ENCODE results near the gene RSAD2.

RSAD2 gene

GRCh38 chr2:6927753-6928152 lies 50.2 kb downstream of the RSAD2 start:
- Histone ChIP-seq H3K9me3 (ENCODE audit: control insufficient read depth, low read length) (no peaks in the 10 kb centered on the region), H3K4me3 (ENCODE audit: extremely low read depth, insufficient read depth, low read length, poor library complexity, severe bottlenecking) (no peak overlapping the region), H3K4me1 (ENCODE audit: control insufficient read depth, insufficient read depth, low read length, poor library complexity, severe bottlenecking) (peaks cover 4% of the 10 kb centered on the region), H3K27ac (ENCODE audit: low read depth, low read length, severe bottlenecking) (no peak overlapping the region), H3K36me3 (ENCODE audit: control insufficient read depth, insufficient read depth, low read length) (peaks cover 5% of the 10 kb centered on the region)
- 89 to 100% methylated on average over 1 to 2 of the region's 3 CpGs for WGBS, 2 experiments (ENCODE audit: insufficient coverage in 2 of 2)

GRCh38 chr2:6928452-6928851 lies 50.9 kb downstream of the RSAD2 start:
- no peaks in the 10 kb centered on the region for H3K9me3 ChIP-seq (ENCODE audit: control insufficient read depth, low read length)
- peaks cover 4% of the 10 kb centered on the region for H3K4me1 ChIP-seq (ENCODE audit: control insufficient read depth, insufficient read depth, low read length, poor library complexity, severe bottlenecking)
- H3K27ac ChIP-seq (ENCODE audit: low read depth, low read length, severe bottlenecking): no peak overlapping the region
- WGBS, 2 experiments (ENCODE audit: insufficient coverage in 2 of 2): 86 to 89% methylated on average over 9 of the region's 9 CpGs
- H3K4me3 ChIP-seq (ENCODE audit: extremely low read depth, insufficient read depth, low read length, poor library complexity, severe bottlenecking): no peak overlapping the region
- peaks cover 1% of the 10 kb centered on the region for H3K36me3 ChIP-seq (ENCODE audit: control insufficient read depth, insufficient read depth, low read length)

- H3K4me1 ChIP-seq (ENCODE audit: control insufficient read depth, insufficient read depth, low read length, poor library complexity, severe bottlenecking): peaks cover 4% of the 10 kb centered on the region
- no peak overlapping the region for H3K4me3 ChIP-seq (ENCODE audit: extremely low read depth, insufficient read depth, low read length, poor library complexity, severe bottlenecking)
- H3K36me3 ChIP-seq (ENCODE audit: control insufficient read depth, insufficient read depth, low read length): no peaks in the 10 kb centered on the region
- 67 to 100% methylated on average over 1 to 2 of the region's 6 CpGs for WGBS, 2 experiments (ENCODE audit: insufficient coverage in 2 of 2)
- H3K9me3 ChIP-seq (ENCODE audit: control insufficient read depth, low read length): no peaks in the 10 kb centered on the region
- no peak overlapping the region for H3K27ac ChIP-seq (ENCODE audit: low read depth, low read length, severe bottlenecking)
Observed at GRCh38 chr2:6929196-6929819, 51.7 kb downstream of the RSAD2 start.

GRCh38 chr2:6930923-6931647 lies 53.5 kb downstream of the RSAD2 start:
- H3K4me1 ChIP-seq (ENCODE audit: control insufficient read depth, insufficient read depth, low read length, poor library complexity, severe bottlenecking): peaks cover 4% of the 10 kb centered on the region
- no peaks in the 10 kb centered on the region for H3K9me3 ChIP-seq (ENCODE audit: control insufficient read depth, low read length)
- no peak overlapping the region for H3K27ac ChIP-seq (ENCODE audit: low read depth, low read length, severe bottlenecking)
- H3K36me3 ChIP-seq (ENCODE audit: control insufficient read depth, insufficient read depth, low read length): no peaks in the 10 kb centered on the region
- 67 to 70% methylated on average over 4 of the region's 4 CpGs for WGBS, 2 experiments (ENCODE audit: insufficient coverage in 2 of 2)
- no peak overlapping the region for H3K4me3 ChIP-seq (ENCODE audit: extremely low read depth, insufficient read depth, low read length, poor library complexity, severe bottlenecking)

GRCh38 chr2:6931753-6932152 lies 54.2 kb downstream of the RSAD2 start:
- Histone ChIP-seq H3K4me3 (ENCODE audit: extremely low read depth, insufficient read depth, low read length, poor library complexity, severe bottlenecking) (no peak overlapping the region), H3K4me1 (ENCODE audit: control insufficient read depth, insufficient read depth, low read length, poor library complexity, severe bottlenecking) (peaks cover 4% of the 10 kb centered on the region), H3K36me3 (ENCODE audit: control insufficient read depth, insufficient read depth, low read length) (no peaks in the 10 kb centered on the region), H3K9me3 (ENCODE audit: control insufficient read depth, low read length) (no peaks in the 10 kb centered on the region), H3K27ac (ENCODE audit: low read depth, low read length, severe bottlenecking) (no peak overlapping the region)
- 80% methylated on average over 1 of the region's 1 CpG; no CpG with 5 or more reads in 1 of the 2 experiments for WGBS, 2 experiments (ENCODE audit: insufficient coverage in 2 of 2)

GRCh38 chr2:6932206-6932605 lies 54.6 kb downstream of the RSAD2 start:
- no peak overlapping the region for H3K4me3 ChIP-seq (ENCODE audit: extremely low read depth, insufficient read depth, low read length, poor library complexity, severe bottlenecking)
- H3K27ac ChIP-seq (ENCODE audit: low read depth, low read length, severe bottlenecking): no peak overlapping the region
- no CpG with 5 or more reads among the region's 1 CpG for WGBS, 2 experiments (ENCODE audit: insufficient coverage in 2 of 2)
- no peaks in the 10 kb centered on the region for H3K9me3 ChIP-seq (ENCODE audit: control insufficient read depth, low read length)
- peaks cover 3% of the 10 kb centered on the region for H3K4me1 ChIP-seq (ENCODE audit: control insufficient read depth, insufficient read depth, low read length, poor library complexity, severe bottlenecking)
- no peaks in the 10 kb centered on the region for H3K36me3 ChIP-seq (ENCODE audit: control insufficient read depth, insufficient read depth, low read length)

- H3K9me3 ChIP-seq (ENCODE audit: control insufficient read depth, low read length): no peaks in the 10 kb centered on the region
- H3K27ac ChIP-seq (ENCODE audit: low read depth, low read length, severe bottlenecking): no peak overlapping the region
- H3K36me3 ChIP-seq (ENCODE audit: control insufficient read depth, insufficient read depth, low read length): no peaks in the 10 kb centered on the region
- H3K4me1 ChIP-seq (ENCODE audit: control insufficient read depth, insufficient read depth, low read length, poor library complexity, severe bottlenecking): no peaks in the 10 kb centered on the region
- WGBS, 2 experiments (ENCODE audit: insufficient coverage in 2 of 2): 95 to 97% methylated on average over 3 to 4 of the region's 7 CpGs
- no peak overlapping the region for H3K4me3 ChIP-seq (ENCODE audit: extremely low read depth, insufficient read depth, low read length, poor library complexity, severe bottlenecking)
Observed at GRCh38 chr2:6932828-6933227, 55.3 kb downstream of the RSAD2 start.

GRCh38 chr2:6933911-6934310 lies 56.3 kb downstream of the RSAD2 start:
- H3K4me1 ChIP-seq (ENCODE audit: control insufficient read depth, insufficient read depth, low read length, poor library complexity, severe bottlenecking): no peaks in the 10 kb centered on the region
- no peaks in the 10 kb centered on the region for H3K36me3 ChIP-seq (ENCODE audit: control insufficient read depth, insufficient read depth, low read length)
- no peak overlapping the region for H3K4me3 ChIP-seq (ENCODE audit: extremely low read depth, insufficient read depth, low read length, poor library complexity, severe bottlenecking)
- 86% methylated on average over 1 of the region's 3 CpGs; no CpG with 5 or more reads in 1 of the 2 experiments for WGBS, 2 experiments (ENCODE audit: insufficient coverage in 2 of 2)
- no peaks in the 10 kb centered on the region for H3K9me3 ChIP-seq (ENCODE audit: control insufficient read depth, low read length)
- H3K27ac ChIP-seq (ENCODE audit: low read depth, low read length, severe bottlenecking): no peak overlapping the region

GRCh38 chr2:6934345-6934744 lies 56.8 kb downstream of the RSAD2 start:
- Histone ChIP-seq H3K4me3 (ENCODE audit: extremely low read depth, insufficient read depth, low read length, poor library complexity, severe bottlenecking) (no peak overlapping the region), H3K9me3 (ENCODE audit: control insufficient read depth, low read length) (no peaks in the 10 kb centered on the region), H3K27ac (ENCODE audit: low read depth, low read length, severe bottlenecking) (no peak overlapping the region), H3K36me3 (ENCODE audit: control insufficient read depth, insufficient read depth, low read length) (no peaks in the 10 kb centered on the region), H3K4me1 (ENCODE audit: control insufficient read depth, insufficient read depth, low read length, poor library complexity, severe bottlenecking) (no peaks in the 10 kb centered on the region)
- WGBS, 2 experiments (ENCODE audit: insufficient coverage in 2 of 2): no CpG with 5 or more reads among the region's 1 CpG

- WGBS, 2 experiments (ENCODE audit: insufficient coverage in 2 of 2): 83% methylated on average over 6 to 8 of the region's 11 CpGs
Observed at GRCh38 chr2:6934758-6935651, 57.4 kb downstream of the RSAD2 start.

More at GRCh38 chr2:6934758-6935651, 57.4 kb downstream of the RSAD2 start:
- H3K4me3 ChIP-seq (ENCODE audit: extremely low read depth, insufficient read depth, low read length, poor library complexity, severe bottlenecking): no peak overlapping the region
- no peaks in the 10 kb centered on the region for H3K4me1 ChIP-seq (ENCODE audit: control insufficient read depth, insufficient read depth, low read length, poor library complexity, severe bottlenecking)
- H3K9me3 ChIP-seq (ENCODE audit: control insufficient read depth, low read length): no peaks in the 10 kb centered on the region
- no peaks in the 10 kb centered on the region for H3K36me3 ChIP-seq (ENCODE audit: control insufficient read depth, insufficient read depth, low read length)
- H3K27ac ChIP-seq (ENCODE audit: low read depth, low read length, severe bottlenecking): no peak overlapping the region
